ENCODE results near the gene TEKT5.
"Not testable (repeated sequence)": the region's sequence is repeated elsewhere in the genome, so short reads cannot be mapped to it uniquely, and the experiment has no call there.

The TEKT5 gene

GRCh38 chr16:10685709-10686108, 9.0 kb downstream of the TEKT5 start:
- DNase-seq (ENCODE audit: low read depth): no peak
- no peak overlapping the region for H3K4me3 ChIP-seq (ENCODE audit: low read depth, low read length)
- TF ChIP-seq CTCF (IDR thresholded peaks at IDR 0.05; ENCODE audit: control insufficient read depth, extremely low read depth, insufficient read depth): no peak

GRCh38 chr16:10684511-10685151, 10.1 kb downstream of the TEKT5 start:
- H3K4me3 ChIP-seq (ENCODE audit: low read depth, low read length): no peak overlapping the region
- no peak for DNase-seq (ENCODE audit: low read depth)
- no peak for TF ChIP-seq CTCF (IDR thresholded peaks at IDR 0.05; ENCODE audit: control insufficient read depth, extremely low read depth, insufficient read depth)

GRCh38 chr16:10683170-10683569, 11.6 kb downstream of the TEKT5 start:
- H3K4me3 ChIP-seq (ENCODE audit: low read depth, low read length): no peak overlapping the region
- no peak for TF ChIP-seq CTCF (IDR thresholded peaks at IDR 0.05; ENCODE audit: control insufficient read depth, extremely low read depth, insufficient read depth)
- DNase-seq (ENCODE audit: low read depth): no peak

- no peak for TF ChIP-seq CTCF (IDR thresholded peaks at IDR 0.05; ENCODE audit: control insufficient read depth, extremely low read depth, insufficient read depth)
- DNase-seq (ENCODE audit: low read depth): no peak
- no peak overlapping the region for H3K4me3 ChIP-seq (ENCODE audit: low read depth, low read length)
Observed at GRCh38 chr16:10682604-10683003, 12.1 kb downstream of the TEKT5 start.

GRCh38 chr16:10681310-10682308, 13.1 kb downstream of the TEKT5 start:
- no peak for DNase-seq (ENCODE audit: low read depth)
- TF ChIP-seq CTCF (IDR thresholded peaks at IDR 0.05; ENCODE audit: control insufficient read depth, extremely low read depth, insufficient read depth): no peak
- no peak overlapping the region for H3K4me3 ChIP-seq (ENCODE audit: low read depth, low read length)

GRCh38 chr16:10679921-10680320, 14.8 kb downstream of the TEKT5 start:
- TF ChIP-seq CTCF (IDR thresholded peaks at IDR 0.05; ENCODE audit: control insufficient read depth, extremely low read depth, insufficient read depth): no peak
- H3K4me3 ChIP-seq (ENCODE audit: low read depth, low read length): no peak overlapping the region
- no peak for DNase-seq (ENCODE audit: low read depth)

- not testable (repeated sequence) for H3K4me3 ChIP-seq (ENCODE audit: low read depth, low read length); DNase-seq (ENCODE audit: low read depth)
Observed at GRCh38 chr16:10679441-10679840, 15.3 kb downstream of the TEKT5 start.
